ENCODE results near the gene SYT2. TPM values are rescaled to one million over a fixed set of nuclear protein-coding genes. Genes with fewer than 3 reads are reported as not detected.

The SYT2 gene
- total and polyA plus RNA-seq, 9 of the 15 experiments (the other 6 are each of a cell fraction or from before 2014, with no cell fraction given): not detected

- ChIA-PET POLR2A (interaction anchor here (0.5 to 2.1 kb wide), 4 partner anchors 12 to 386 kb away, joined by 3 to 5 read pairs (median 3); no protein-coding TSS in a partner anchor), CTCF (ENCODE audit: low intra/inter-chr PET ratio) (no interaction called here)
- Histone ChIP-seq H3K27me3 (ENCODE audit: control insufficient read depth in 2 of 2, insufficient read depth in 2 of 2, low read length in 2 of 2) (peaks cover 26 to 64% of the 10 kb centered on the region in 2 experiments), H3K4me1 (replicated peaks in 1 of 2; ENCODE audit: control insufficient read depth in 2 of 2, insufficient read depth in 2 of 2, low read length in 2 of 2) (no peaks in the 10 kb centered on the region), H3K79me2 (ENCODE audit: control insufficient read depth, insufficient read depth, low read length) (no peaks in the 10 kb centered on the region), H3K4me3 (no peak overlapping the region), H3K9ac (ENCODE audit: insufficient read depth in 1 of 2, low read depth in 2 of 2, low read length in 2 of 2) (no peak overlapping the region), H2AFZ (ENCODE audit: low read depth, low read length) (no peak overlapping the region), H3K4me2 (ENCODE audit: insufficient read depth, low read length) (no peak overlapping the region), H3K9me3 (replicated peaks; ENCODE audit: control insufficient read depth, insufficient read depth, low read depth, low read length) (no peaks in the 10 kb centered on the region), H3K36me3 (ENCODE audit: control insufficient read depth, insufficient read depth, low read length) (no peaks in the 10 kb centered on the region), H3K27ac (ENCODE audit: extremely low read depth, low read depth, low read length) (no peak overlapping the region), H4K20me1 (replicated peaks; ENCODE audit: control insufficient read depth, insufficient read depth, low read length) (peaks cover 5% of the 10 kb centered on the region), H3K9me1 (ENCODE audit: control insufficient read depth, insufficient read depth, low read length) (no peaks in the 10 kb centered on the region)
- TF ChIP-seq CTCF (IDR thresholded peaks at IDR 0.05 in 2 of 3, conservative IDR thresholded peaks at IDR 0.05 in 1 of 3; ENCODE audit: insufficient read depth in 2 of 3, low read depth in 1 of 3, low read length in 3 of 3) (no peak), CBX2 (IDR thresholded peaks at IDR 0.05; ENCODE audit: insufficient read depth, low read length, poor library complexity, severe bottlenecking) (no peak), TBP (optimal IDR thresholded peaks at IDR 0.05; ENCODE audit: low read depth, low read length) (no peak), CHD4 (IDR thresholded peaks at IDR 0.05; ENCODE audit: insufficient read depth, insufficient replicate concordance, low read depth, low read length, poor library complexity, severe bottlenecking) (no peak), BHLHE40 (IDR thresholded peaks at IDR 0.05; ENCODE audit: low read length) (no peak), KDM2B (CRISPR knock-in tag; IDR thresholded peaks at IDR 0.05) (no peak), MIER1 (IDR thresholded peaks at IDR 0.05; ENCODE audit: low read depth) (no peak), BRD4 (IDR thresholded peaks at IDR 0.05) (no peak), LEF1 (IDR thresholded peaks at IDR 0.05) (no peak), SRSF7 (optimal IDR thresholded peaks at IDR 0.05; ENCODE audit: low read depth, low read length) (no peak), ZFP1 (CRISPR knock-in tag; IDR thresholded peaks at IDR 0.05) (no peak), TEAD2 (tag; IDR thresholded peaks at IDR 0.05) (no peak), ZNF224 (CRISPR knock-in tag; IDR thresholded peaks at IDR 0.05) (no peak), PTBP1 (IDR thresholded peaks at IDR 0.05; ENCODE audit: low read depth, low read length) (no peak)
- intact Hi-C loops (cut with micrococcal nuclease) (no loop called here), in situ Hi-C loops (cut with MboI) (loop anchor here (25.0 kb wide), 1 partner anchor 213 kb away; no protein-coding TSS in a partner anchor)
- 0% methylated on average over 5 of the region's 5 CpGs for WGBS (ENCODE audit: insufficient coverage, low coverage, missing lambda C conversion rate)
- no TSS peak for BruUV-seq (replicated peaks)
- no peak for DNase-seq (ENCODE audit: extremely low read depth in 1 of 4, low spot score in 3 of 4)
- ATAC-seq: no peak
- no peak for FAIRE-seq
Measured at GRCh38 chr1:202700061-202700460, 10.2 kb downstream of the SYT2 start.
